HEK293 (cell line): Measurements from ENCODE around the gene PROCA1.

ENCODE experiments used
- CTCF ChIA-PET: fragments of 350-600 bp; formaldehyde crosslinking; extraction: SDS; loops from one replicate; lab custom pipeline; 2021; ENCODE audit warnings: antibody characterized with exemption; lab: Yijun Ruan, JAX
- POLR2A ChIA-PET: fragments of 300-600 bp; formaldehyde crosslinking; extraction: SDS; loops from one replicate; lab custom pipeline; 2020; ENCODE audit warnings: antibody characterized with exemption, inconsistent platforms; lab: Yijun Ruan, JAX
- H3K27ac ChIP-seq: fragments of 200-500 bp; sonication (Bioruptor generic); 2 replicates; pipeline ENCODE4 v1.5.1; 2014; ENCODE audit warnings: low read depth, low read length, control low read depth, inconsistent platforms; ENCODE audit errors: extremely low read depth
- H3K36me3 ChIP-seq, 2 experiments: fragments of 200-500 bp in 1 of 2; sonication (Bioruptor generic) in 1 of 2; 1 replicate in 1 of 2; 2 replicates in 1 of 2; pipeline ENCODE4 v1.5.1; 2014 to 2017; ENCODE audit warnings: inconsistent platforms in 2 of 2, low read length in 2 of 2; ENCODE audit not compliant: control insufficient read depth in 2 of 2, insufficient read depth in 1 of 2
- H3K4me1 ChIP-seq: fragments of 200-500 bp; sonication (Bioruptor generic); 2 replicates; pipeline ENCODE4 v1.5.1; 2014; ENCODE audit warnings: mild to moderate bottlenecking, low read length, inconsistent platforms; ENCODE audit not compliant: control insufficient read depth, insufficient read depth
- H3K4me3 ChIP-seq: 2 replicates; pipeline ENCODE4 v1.5.1; 2011; ENCODE audit warnings: low read depth, mild to moderate bottlenecking, control low read depth, low read length, moderate library complexity
- H3K9me3 ChIP-seq: fragments of 200-500 bp; sonication (Bioruptor generic); 2 replicates; pipeline ENCODE4 v1.5.1; 2014; ENCODE audit warnings: low read depth, low read length, inconsistent platforms; ENCODE audit not compliant: control insufficient read depth, insufficient read depth
- ELK4 ChIP-seq: IDR thresholded peaks from 2 replicates; pipeline ENCODE4 v1.6.1; 2011; ENCODE audit warnings: mild to moderate bottlenecking, low read depth, low read length, borderline replicate concordance
- HIC1 ChIP-seq: fragments of 450-650 bp; formaldehyde crosslinking; IDR thresholded peaks from 2 replicates; pipeline ENCODE4 v1.5.1; 2016; ENCODE audit warnings: missing biosample characterization, missing genetic modification characterization
- HOXC10 ChIP-seq: sonication (generic); formaldehyde crosslinking; IDR thresholded peaks from 2 replicates; pipeline ENCODE4 v1.8.1; 2023; ENCODE audit warnings: mild to moderate bottlenecking, missing genetic modification reagents
- KLF7 ChIP-seq: fragments of 450-650 bp; formaldehyde crosslinking; IDR thresholded peaks from 2 replicates; pipeline ENCODE4 v1.5.1; 2016; ENCODE audit warnings: missing biosample characterization, missing genetic modification characterization, borderline replicate concordance
- MEIS1 ChIP-seq: sonication (generic); formaldehyde crosslinking; IDR thresholded peaks from 2 replicates; pipeline ENCODE4 v1.8.1; 2022; ENCODE audit warnings: missing genetic modification reagents, mild to moderate bottlenecking, borderline replicate concordance
- PBX3 ChIP-seq: sonication (generic); formaldehyde crosslinking; IDR thresholded peaks from 2 replicates; pipeline ENCODE4 v1.8.1; 2022; ENCODE audit warnings: mild to moderate bottlenecking, moderate library complexity, missing genetic modification reagents
- PRDM1 ChIP-seq: fragments of 450-650 bp; formaldehyde crosslinking; IDR thresholded peaks from 2 replicates; pipeline ENCODE4; 2016; ENCODE audit warnings: missing biosample characterization, missing genetic modification characterization
- SP2 ChIP-seq: fragments of 450-650 bp; formaldehyde crosslinking; IDR thresholded peaks from 2 replicates; pipeline ENCODE4 v1.5.1; 2016; ENCODE audit warnings: missing biosample characterization, missing genetic modification characterization
- SP3 ChIP-seq: fragments of 450-650 bp; formaldehyde crosslinking; IDR thresholded peaks from 2 replicates; pipeline ENCODE4 v1.5.1; 2016; ENCODE audit warnings: missing biosample characterization, missing genetic modification characterization
- ZBTB10 ChIP-seq: fragments of 450-650 bp; formaldehyde crosslinking; IDR thresholded peaks from 2 replicates; pipeline ENCODE4 v1.5.1; 2016; ENCODE audit warnings: missing biosample characterization, missing genetic modification characterization
- ZBTB11 ChIP-seq: fragments of 450-650 bp; formaldehyde crosslinking; conservative IDR thresholded peaks from 2 replicates; pipeline ENCODE4 v1.5.1; 2016; ENCODE audit warnings: low read depth, missing biosample characterization, missing genetic modification characterization
- ZEB2 ChIP-seq: fragments of 450-650 bp; formaldehyde crosslinking; IDR thresholded peaks from 2 replicates; pipeline ENCODE4 v1.5.1; 2016; ENCODE audit warnings: missing biosample characterization, missing genetic modification characterization
- ZNF184 ChIP-seq: fragments of 450-650 bp; IDR thresholded peaks from 2 replicates; pipeline ENCODE4 v1.5.1; 2018; ENCODE audit warnings: missing biosample characterization, mild to moderate bottlenecking, missing genetic modification characterization
- ZNF248 ChIP-seq: fragments of 450-650 bp; formaldehyde crosslinking; IDR thresholded peaks from 2 replicates; pipeline ENCODE4 v1.5.1; 2017; ENCODE audit warnings: missing biosample characterization, missing genetic modification characterization
- ZNF26 ChIP-seq: fragments of 450-650 bp; formaldehyde crosslinking; IDR thresholded peaks from 2 replicates; pipeline ENCODE4 v1.5.1; 2016; ENCODE audit warnings: missing biosample characterization, missing genetic modification characterization
- ZNF335 ChIP-seq: fragments of 450-650 bp; formaldehyde crosslinking; conservative IDR thresholded peaks from 2 replicates; pipeline ENCODE4 v1.5.1; 2016; ENCODE audit warnings: missing biosample characterization, missing genetic modification characterization
- ZNF529 ChIP-seq: fragments of 450-650 bp; formaldehyde crosslinking; IDR thresholded peaks from 2 replicates; pipeline ENCODE4 v1.5.1; 2017; ENCODE audit warnings: missing genetic modification characterization, missing biosample characterization; ENCODE audit not compliant: insufficient replicate concordance
- ZNF596 ChIP-seq: fragments of 450-650 bp; IDR thresholded peaks from 2 replicates; pipeline ENCODE4 v1.5.0; 2018; ENCODE audit warnings: missing biosample characterization, mild to moderate bottlenecking, missing genetic modification characterization, moderate library complexity
- ZNF660 ChIP-seq: fragments of 450-650 bp; IDR thresholded peaks from 2 replicates; pipeline ENCODE4 v1.5.1; 2018; ENCODE audit warnings: missing biosample characterization, mild to moderate bottlenecking, missing genetic modification characterization
- ZNF701 ChIP-seq: fragments of 450-650 bp; formaldehyde crosslinking; IDR thresholded peaks from 2 replicates; pipeline ENCODE4 v1.5.1; 2016; ENCODE audit warnings: missing biosample characterization, missing genetic modification characterization
- ZSCAN4 ChIP-seq: fragments of 450-650 bp; formaldehyde crosslinking; IDR thresholded peaks from 2 replicates; pipeline ENCODE4 v1.5.1; 2017; ENCODE audit warnings: missing biosample characterization, missing genetic modification characterization

PROCA1 gene

GRCh38 chr17:28743243-28744103, 31.8 kb upstream of the PROCA1 start, which contains the start of gene TRAF4:
Gene TRAF4, plus strand, starts transcription at chr17:28744011. Its CDS starts 102 bp downstream, at chr17:28744113.
- Histone ChIP-seq H3K4me3 (peak within 1 kb of the TSS; percentile 69), H3K36me3 (peaks cover under 1 to 58% of the 10 kb centered on the region in 2 experiments; a peak in 2 of 3 replicates), H3K4me1 (peaks cover 11% of the 10 kb centered on the region; the same call in 1 of the 2 replicates), H3K27ac (peak within 1 kb of the TSS; percentile 94), H3K9me3 (no peaks in the 10 kb centered on the region)
- POLR2A ChIA-PET: interaction anchor here (0.6 to 14.1 kb wide), 18 partner anchors 8 to 208 kb away, joined by 3 to 448 read pairs (median 4); partner anchors contain the start of genes FAM222B, NEK8, PHF12 and PROCA1
- CTCF ChIA-PET: interaction anchor here (1.2 to 16.7 kb wide), 3 partner anchors 18 to 207 kb away, joined by 3 to 445 read pairs (median 6); partner anchors contain the start of genes NEK8, RPL23A and TLCD1
- TF ChIP-seq ZNF596: 0 out of 2 replicates have a peak, but pooled peaks have one; percentile 3
- peak; percentile 81; the same call in 1 of the 2 replicates for TF ChIP-seq KLF7
- no peak for TF ChIP-seq ZNF26 (tag by site-specific recombination)
- TF ChIP-seq ZSCAN4 (tag by site-specific recombination): 0 out of 2 replicates have a peak, but pooled peaks have one; percentile 9
- TF ChIP-seq ZBTB10 (tag by site-specific recombination): peak; percentile 94
- TF ChIP-seq SP3 (tag by site-specific recombination): peak; percentile 58
- TF ChIP-seq HIC1 (tag by site-specific recombination): peak; percentile 18; the same call in 1 of the 2 replicates
- TF ChIP-seq ZNF335: peak; percentile 78
- TF ChIP-seq ZNF529 (tag by site-specific recombination): no peak
- peak; percentile 92 for TF ChIP-seq ZEB2 (tag by site-specific recombination)
- TF ChIP-seq PRDM1 (tag by site-specific recombination): peak; percentile 68; the same call in 1 of the 2 replicates
- TF ChIP-seq MEIS1 (CRISPR knock-in tag): 0 out of 2 replicates have a peak, but pooled peaks have one; percentile 43
- TF ChIP-seq ELK4: peak; percentile 74; the same call in 1 of the 2 replicates
- TF ChIP-seq ZNF248 (tag by site-specific recombination): no peak
- peak; percentile 70 for TF ChIP-seq SP2 (tag by site-specific recombination)
- peak; percentile 45; the same call in 1 of the 2 replicates for TF ChIP-seq ZBTB11 (tag by site-specific recombination)
- no peak for TF ChIP-seq ZNF701
- peak; percentile 75; the same call in 1 of the 2 replicates for TF ChIP-seq PBX3
- TF ChIP-seq ZNF184: no peak
- TF ChIP-seq ZNF660 (tag by site-specific recombination): peak; percentile 62; the same call in 1 of the 2 replicates
- TF ChIP-seq HOXC10: no peak
